Activated naive CD8-positive, alpha-beta T cell treated with anti-CD3 and anti-CD28 coated beads for 36 hours (primary cell): ENCODE data around the gene ERCC2. TPM values are rescaled to one million over a fixed set of nuclear protein-coding genes. Genes with fewer than 3 reads are reported as not detected.
"Not testable (repeated sequence)": the region's sequence is repeated elsewhere in the genome, so short reads cannot be mapped to it uniquely, and the experiment has no call there.

ENCODE experiments used
- DNase-seq: peaks from one replicate; pipeline ENCODE4 v3.0.0; 2021
- H3K27ac Mint-ChIP-seq: one replicate; pipeline ENCODE4 v1.8.0; 2022; ENCODE audit warnings: mild to moderate bottlenecking, moderate library complexity, mixed read lengths
- H3K27me3 Mint-ChIP-seq: one replicate; pipeline ENCODE4 v1.8.0; 2022; ENCODE audit warnings: mild to moderate bottlenecking, mixed read lengths
- H3K36me3 Mint-ChIP-seq: one replicate; pipeline ENCODE4 v1.8.0; 2021; ENCODE audit warnings: mild to moderate bottlenecking, mixed read lengths
- H3K4me1 Mint-ChIP-seq: one replicate; pipeline ENCODE4 v1.8.0; 2021; ENCODE audit warnings: mixed read lengths
- H3K4me3 Mint-ChIP-seq: one replicate; pipeline ENCODE4 v1.8.0; 2022; ENCODE audit warnings: mild to moderate bottlenecking, moderate library complexity, mixed read lengths
- H3K9me3 Mint-ChIP-seq: one replicate; pipeline ENCODE4 v1.8.0; 2022; ENCODE audit warnings: mixed read lengths
- total RNA-seq, 2 experiments: library from RNA; stranded (reverse); gene quantifications; one replicate each; pipeline ENCODE4 v1.2.3, GENCODE V29; 2021

The ERCC2 gene
- total RNA-seq, 2 experiments from 2014 or later, result 25.5 to 29.1 TPM

GRCh38 chr19:45320997-45321775 lies 49.2 kb downstream of the ERCC2 start:
- H3K9me3 Mint-ChIP-seq, result no peaks in the 10 kb centered on the region
- no peaks in the 10 kb centered on the region for H3K4me1 Mint-ChIP-seq
- no peak overlapping the region for H3K27ac Mint-ChIP-seq
- no peak overlapping the region for H3K4me3 Mint-ChIP-seq
- H3K27me3 Mint-ChIP-seq, result peaks cover 55% of the 10 kb centered on the region
- H3K36me3 Mint-ChIP-seq, result no peaks in the 10 kb centered on the region
- no peak for DNase-seq

- peaks cover 38% of the 10 kb centered on the region for H3K27me3 Mint-ChIP-seq
- H3K36me3 Mint-ChIP-seq, result no peaks in the 10 kb centered on the region
- no peak overlapping the region for H3K4me3 Mint-ChIP-seq
- no peaks in the 10 kb centered on the region for H3K9me3 Mint-ChIP-seq
- no peaks in the 10 kb centered on the region for H3K4me1 Mint-ChIP-seq
- DNase-seq, result no peak
- H3K27ac Mint-ChIP-seq, result no peak overlapping the region
Measured at GRCh38 chr19:45315304-45315703, 55.1 kb downstream of the ERCC2 start.

DNA sequence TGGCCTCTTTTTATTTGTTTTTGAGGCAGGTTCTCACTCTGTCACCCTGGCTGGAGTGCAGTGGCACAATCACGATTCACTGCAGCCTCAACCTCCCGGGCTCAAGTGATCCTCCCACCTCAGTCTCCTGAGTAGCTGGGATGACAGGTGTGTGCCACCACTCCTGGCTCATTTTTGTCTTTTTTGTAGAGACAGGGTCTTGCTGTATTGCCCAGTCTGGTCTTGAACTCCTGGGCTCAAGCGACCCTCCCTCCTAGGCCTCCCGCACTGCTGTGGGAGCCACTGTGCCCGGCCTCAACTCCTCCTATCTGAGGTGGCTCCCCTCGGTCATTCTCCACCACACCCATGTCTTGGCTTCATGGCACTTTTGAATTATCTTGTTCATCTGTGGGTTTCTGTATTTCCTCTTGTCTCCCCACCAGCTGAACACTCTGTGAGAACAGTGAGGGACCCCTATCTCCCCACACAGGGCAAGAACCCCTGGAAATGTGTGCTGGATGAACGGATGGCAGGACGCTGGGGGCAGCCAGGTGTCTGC lies 55.6 kb downstream of the ERCC2 start:
- peaks cover 38% of the 10 kb centered on the region for H3K27me3 Mint-ChIP-seq
- no peaks in the 10 kb centered on the region for H3K9me3 Mint-ChIP-seq
- no peaks in the 10 kb centered on the region for H3K4me1 Mint-ChIP-seq
- no peak for DNase-seq
- H3K36me3 Mint-ChIP-seq, result no peaks in the 10 kb centered on the region
- H3K27ac Mint-ChIP-seq, result no peak overlapping the region
- no peak overlapping the region for H3K4me3 Mint-ChIP-seq

DNA sequence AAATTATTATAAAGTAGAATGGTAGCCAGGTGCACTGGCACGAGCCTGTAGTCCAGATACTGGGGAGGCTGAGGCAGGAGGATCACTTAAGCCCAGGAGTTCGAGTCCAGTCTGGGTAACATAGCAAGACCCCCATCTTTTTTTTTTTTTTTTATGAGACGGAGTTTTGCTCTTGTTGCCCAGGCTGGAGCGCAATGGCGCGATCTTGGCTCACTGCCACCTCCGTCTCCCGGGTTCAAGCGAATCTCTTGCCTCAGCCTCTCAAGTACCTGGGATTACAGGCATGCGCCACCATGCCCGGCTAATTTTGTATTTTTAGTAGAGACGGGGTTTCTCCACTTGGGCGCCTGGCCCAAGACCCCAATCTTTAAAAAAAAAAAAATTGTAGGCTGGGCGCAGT lies 58.1 kb downstream of the ERCC2 start:
- not testable (repeated sequence) for DNase-seq, H3K9me3 Mint-ChIP-seq, H3K36me3 Mint-ChIP-seq, H3K4me1 Mint-ChIP-seq, H3K27ac Mint-ChIP-seq, H3K4me3 Mint-ChIP-seq
- peaks cover 28% of the 10 kb centered on the region for H3K27me3 Mint-ChIP-seq

DNA sequence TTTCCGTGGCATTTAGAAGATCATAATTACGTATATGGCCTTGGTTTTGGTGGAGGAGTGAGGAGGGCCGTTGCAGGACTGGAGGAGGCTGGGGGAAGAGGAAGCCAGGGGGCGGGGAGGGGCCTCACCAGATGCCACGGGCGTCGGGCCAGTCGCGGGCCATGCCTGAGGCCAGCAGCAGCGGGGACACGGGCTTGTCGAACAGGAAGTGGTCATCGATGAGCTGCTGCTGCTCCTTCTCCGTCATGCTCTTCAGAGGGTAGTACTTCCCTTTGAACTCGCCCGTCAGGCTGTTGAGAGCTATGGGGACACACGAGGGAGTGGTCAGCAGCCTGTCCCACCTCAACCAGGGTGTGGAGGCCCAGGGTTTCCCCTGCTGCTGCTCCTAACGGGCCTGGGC lies 58.8 kb downstream of the ERCC2 start:
- Mint-ChIP-seq H3K9me3 (no peaks in the 10 kb centered on the region), H3K27ac (no peak overlapping the region), H3K27me3 (peaks cover 24% of the 10 kb centered on the region), H3K36me3 (no peaks in the 10 kb centered on the region), H3K4me3 (no peak overlapping the region), H3K4me1 (no peaks in the 10 kb centered on the region)
- DNase-seq, result no peak

- H3K27ac Mint-ChIP-seq, H3K9me3 Mint-ChIP-seq, DNase-seq, H3K4me1 Mint-ChIP-seq, H3K4me3 Mint-ChIP-seq, H3K36me3 Mint-ChIP-seq: not testable (repeated sequence)
- peaks cover 15% of the 10 kb centered on the region for H3K27me3 Mint-ChIP-seq
Measured at GRCh38 chr19:45309322-45309721, 61.1 kb downstream of the ERCC2 start.

GRCh38 chr19:45307361-45307760 lies 63.0 kb downstream of the ERCC2 start:
- DNase-seq, result no peak
- H3K27me3 Mint-ChIP-seq, result peaks cover 5% of the 10 kb centered on the region
- no peak overlapping the region for H3K27ac Mint-ChIP-seq
- H3K36me3 Mint-ChIP-seq, result no peaks in the 10 kb centered on the region
- no peak overlapping the region for H3K4me3 Mint-ChIP-seq
- no peaks in the 10 kb centered on the region for H3K9me3 Mint-ChIP-seq
- no peaks in the 10 kb centered on the region for H3K4me1 Mint-ChIP-seq

DNA sequence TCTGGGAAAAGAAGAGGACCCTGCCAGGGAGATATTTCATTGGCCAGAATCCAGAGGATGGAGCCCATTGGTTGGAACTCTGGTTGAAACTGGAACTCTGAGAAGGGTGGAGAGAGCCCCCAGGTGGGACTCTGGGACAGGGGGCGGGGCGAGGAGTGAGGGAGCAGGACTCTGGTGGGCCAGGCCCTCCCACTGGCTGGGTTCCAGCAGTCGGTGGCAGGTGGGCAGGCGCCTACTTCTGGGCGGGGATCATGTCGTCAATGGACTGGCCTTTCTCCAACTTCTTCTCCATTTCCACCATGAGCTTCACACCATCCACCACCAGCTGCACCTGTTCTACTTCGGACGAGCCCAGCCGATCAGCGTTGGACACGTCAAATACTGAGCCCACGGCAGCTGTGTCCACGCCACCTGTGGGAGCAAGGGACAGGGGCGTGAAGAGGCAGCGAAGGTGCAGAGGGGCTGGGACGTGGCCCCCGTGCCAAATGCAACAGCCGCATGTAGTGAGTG lies 63.8 kb downstream of the ERCC2 start:
- no peak overlapping the region for H3K27ac Mint-ChIP-seq
- no peak overlapping the region for H3K4me3 Mint-ChIP-seq
- H3K27me3 Mint-ChIP-seq, result peaks cover 4% of the 10 kb centered on the region
- no peaks in the 10 kb centered on the region for H3K9me3 Mint-ChIP-seq
- no peaks in the 10 kb centered on the region for H3K36me3 Mint-ChIP-seq
- no peaks in the 10 kb centered on the region for H3K4me1 Mint-ChIP-seq
- no peak for DNase-seq

GRCh38 chr19:45306040-45306439 lies 64.3 kb downstream of the ERCC2 start:
- H3K4me3 Mint-ChIP-seq, result no peak overlapping the region
- no peak for DNase-seq
- H3K27me3 Mint-ChIP-seq, result no peaks in the 10 kb centered on the region
- no peaks in the 10 kb centered on the region for H3K36me3 Mint-ChIP-seq
- no peaks in the 10 kb centered on the region for H3K9me3 Mint-ChIP-seq
- H3K27ac Mint-ChIP-seq, result no peak overlapping the region
- H3K4me1 Mint-ChIP-seq, result no peaks in the 10 kb centered on the region

DNA sequence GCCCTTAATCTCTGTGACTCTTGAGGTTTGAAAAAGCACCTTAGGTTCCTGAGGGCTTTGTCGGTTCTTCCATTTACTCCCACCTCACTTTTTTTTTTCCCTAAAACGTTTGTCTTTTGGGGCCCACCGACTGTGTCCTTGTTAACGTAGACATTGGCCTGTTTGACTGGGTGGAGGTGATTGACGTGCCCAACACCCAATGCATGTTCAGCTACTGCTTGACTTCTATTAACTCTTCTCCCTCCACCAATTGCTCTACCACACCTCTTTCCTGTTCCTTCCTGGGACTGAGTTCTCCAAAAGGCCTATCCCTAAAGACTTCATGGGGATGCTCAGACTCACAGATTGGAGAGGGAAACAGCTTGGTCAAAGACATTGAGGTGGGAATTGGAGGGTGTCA lies 65.0 kb downstream of the ERCC2 start:
- DNase-seq, result no peak
- H3K27ac Mint-ChIP-seq, result no peak overlapping the region
- H3K36me3 Mint-ChIP-seq, result no peaks in the 10 kb centered on the region
- no peak overlapping the region for H3K4me3 Mint-ChIP-seq
- no peaks in the 10 kb centered on the region for H3K27me3 Mint-ChIP-seq
- no peaks in the 10 kb centered on the region for H3K9me3 Mint-ChIP-seq
- H3K4me1 Mint-ChIP-seq, result no peaks in the 10 kb centered on the region

DNA sequence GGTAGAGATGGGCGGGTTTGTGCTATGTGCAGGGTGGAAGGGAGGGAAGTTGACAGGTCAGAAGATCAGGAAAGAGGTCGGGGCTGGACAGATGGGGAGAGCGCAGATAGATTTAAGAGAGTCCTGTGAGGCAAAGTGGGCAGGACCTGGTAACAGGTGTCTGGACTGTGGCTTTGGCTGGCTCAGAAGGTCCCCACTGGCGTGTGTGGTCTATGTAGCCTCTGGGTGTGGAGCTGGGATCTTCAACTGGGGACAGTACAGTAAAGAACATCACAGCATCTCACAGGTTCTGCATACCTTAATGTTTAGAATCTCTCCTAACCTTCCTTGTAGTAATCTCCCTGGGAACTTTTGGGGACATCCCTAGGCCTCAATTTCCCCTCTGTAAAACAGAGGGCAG lies 65.4 kb downstream of the ERCC2 start:
- Mint-ChIP-seq H3K4me1 (no peaks in the 10 kb centered on the region), H3K27me3 (no peaks in the 10 kb centered on the region), H3K9me3 (no peaks in the 10 kb centered on the region), H3K4me3 (no peak overlapping the region), H3K27ac (no peak overlapping the region), H3K36me3 (no peaks in the 10 kb centered on the region)
- no peak for DNase-seq

- H3K27me3 Mint-ChIP-seq, result no peaks in the 10 kb centered on the region
- H3K27ac Mint-ChIP-seq, result no peak overlapping the region
- no peak for DNase-seq
- peaks cover 2% of the 10 kb centered on the region for H3K36me3 Mint-ChIP-seq
- H3K9me3 Mint-ChIP-seq, result no peaks in the 10 kb centered on the region
- no peaks in the 10 kb centered on the region for H3K4me1 Mint-ChIP-seq
- H3K4me3 Mint-ChIP-seq, result no peak overlapping the region
Measured at GRCh38 chr19:45304141-45304926, 66.0 kb downstream of the ERCC2 start.

DNA sequence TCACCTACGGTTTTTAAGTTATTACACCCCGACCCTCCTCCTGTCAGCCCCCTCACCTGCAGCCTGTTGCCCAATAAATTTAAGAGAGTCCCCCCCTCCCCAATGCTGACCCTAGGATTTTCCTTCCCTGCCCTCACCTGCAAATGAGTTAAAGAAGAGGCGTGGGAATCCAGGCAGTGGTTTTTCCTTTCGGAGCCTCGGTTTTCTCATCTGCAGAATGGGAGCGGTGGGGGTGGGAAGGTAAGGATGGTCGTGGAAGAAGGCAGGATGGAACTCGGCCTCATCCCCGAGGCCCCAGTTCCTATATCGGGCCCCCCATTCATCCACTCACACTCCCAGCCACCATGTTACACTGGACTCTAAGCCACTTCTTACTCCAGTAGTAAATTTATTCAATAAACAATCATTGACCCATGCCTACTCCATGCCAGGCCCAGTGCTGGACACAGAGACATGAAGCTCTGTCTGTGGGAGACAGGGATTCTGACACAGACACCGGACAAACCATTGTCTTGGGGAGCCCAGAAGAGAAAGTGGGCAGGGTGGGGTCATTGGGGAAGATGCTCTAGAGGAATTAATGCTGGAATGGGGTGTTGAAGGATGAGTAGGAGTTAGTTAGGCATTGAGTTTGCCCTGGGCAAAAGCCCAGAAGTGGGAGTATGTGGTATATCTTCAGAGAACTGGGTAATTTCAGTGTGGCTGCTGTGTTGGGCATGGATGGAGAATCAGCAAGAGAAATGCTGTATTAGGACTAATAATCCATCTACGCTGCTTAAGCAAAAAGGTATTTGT lies 66.9 kb downstream of the ERCC2 start:
- Mint-ChIP-seq H3K9me3 (no peaks in the 10 kb centered on the region), H3K4me1 (no peaks in the 10 kb centered on the region), H3K4me3 (no peak overlapping the region), H3K36me3 (peaks cover 2% of the 10 kb centered on the region), H3K27me3 (no peaks in the 10 kb centered on the region), H3K27ac (no peak overlapping the region)
- DNase-seq, result no peak

DNA sequence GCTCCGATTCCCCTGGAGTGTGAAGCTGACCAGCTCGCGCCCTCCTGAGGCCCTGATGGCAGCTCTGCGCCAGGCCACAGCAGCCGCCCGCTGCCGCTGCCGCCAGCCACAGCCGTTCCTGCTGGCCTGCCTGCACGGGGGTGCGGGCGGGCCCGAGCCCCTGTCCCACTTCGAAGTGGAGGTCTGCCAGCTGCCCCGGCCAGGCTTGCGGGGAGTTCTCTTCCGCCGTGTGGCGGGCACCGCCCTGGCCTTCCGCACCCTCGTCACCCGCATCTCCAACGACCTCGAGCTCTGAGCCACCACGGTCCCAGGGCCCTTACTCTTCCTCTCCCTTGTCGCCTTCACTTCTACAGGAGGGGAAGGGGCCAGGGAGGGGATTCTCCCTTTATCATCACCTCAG lies 68.0 kb downstream of the ERCC2 start:
- Mint-ChIP-seq H3K4me1 (no peaks in the 10 kb centered on the region), H3K9me3 (no peaks in the 10 kb centered on the region), H3K27me3 (no peaks in the 10 kb centered on the region), H3K27ac (no peak overlapping the region), H3K36me3 (peaks cover 2% of the 10 kb centered on the region), H3K4me3 (no peak overlapping the region)
- DNase-seq, result no peak
